ENCODE data around the gene PTPRT. TPM values are rescaled to one million over a fixed set of nuclear protein-coding genes. Genes with fewer than 3 reads are reported as not detected.

The PTPRT gene
- total RNA-seq, 1 experiment from 2014 or later = not detected

- TF ChIP-seq, protein P1, sequence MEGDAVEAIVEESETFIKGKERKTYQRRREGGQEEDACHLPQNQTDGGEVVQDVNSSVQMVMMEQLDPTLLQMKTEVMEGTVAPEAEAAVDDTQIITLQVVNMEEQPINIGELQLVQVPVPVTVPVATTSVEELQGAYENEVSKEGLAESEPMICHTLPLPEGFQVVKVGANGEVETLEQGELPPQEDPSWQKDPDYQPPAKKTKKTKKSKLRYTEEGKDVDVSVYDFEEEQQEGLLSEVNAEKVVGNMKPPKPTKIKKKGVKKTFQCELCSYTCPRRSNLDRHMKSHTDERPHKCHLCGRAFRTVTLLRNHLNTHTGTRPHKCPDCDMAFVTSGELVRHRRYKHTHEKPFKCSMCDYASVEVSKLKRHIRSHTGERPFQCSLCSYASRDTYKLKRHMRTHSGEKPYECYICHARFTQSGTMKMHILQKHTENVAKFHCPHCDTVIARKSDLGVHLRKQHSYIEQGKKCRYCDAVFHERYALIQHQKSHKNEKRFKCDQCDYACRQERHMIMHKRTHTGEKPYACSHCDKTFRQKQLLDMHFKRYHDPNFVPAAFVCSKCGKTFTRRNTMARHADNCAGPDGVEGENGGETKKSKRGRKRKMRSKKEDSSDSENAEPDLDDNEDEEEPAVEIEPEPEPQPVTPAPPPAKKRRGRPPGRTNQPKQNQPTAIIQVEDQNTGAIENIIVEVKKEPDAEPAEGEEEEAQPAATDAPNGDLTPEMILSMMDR (IDR thresholded peaks at IDR 0.05; ENCODE audit: unreplicated experiment) = no peak
- DNase-seq = no peak
- Mint-ChIP-seq H3K4me3 (ENCODE audit: low read depth, unreplicated experiment) (no peak overlapping the region), H3K9me3 (ENCODE audit: low read depth, unreplicated experiment) (no peaks in the 10 kb centered on the region), H3K27ac (ENCODE audit: unreplicated experiment) (no peak overlapping the region), H3K4me1 (ENCODE audit: low read depth, unreplicated experiment) (no peaks in the 10 kb centered on the region), H3K27me3 (ENCODE audit: unreplicated experiment) (peaks cover 79% of the 10 kb centered on the region), H3K36me3 (ENCODE audit: insufficient read depth, unreplicated experiment) (no peaks in the 10 kb centered on the region)
- intact Hi-C loops (cut with micrococcal nuclease; ENCODE audit: unreplicated experiment) = no loop called here
- CTCF ChIA-PET = interaction anchor here (1.1 to 1.2 kb wide), 2 partner anchors 9 to 54 kb away, joined by 3 read pairs; no protein-coding TSS in a partner anchor
- no TSS peak for BruUV-seq (replicated peaks)
Observed at GRCh38 chr20:43046966-43047365, 142.7 kb downstream of the PTPRT start.

DNA sequence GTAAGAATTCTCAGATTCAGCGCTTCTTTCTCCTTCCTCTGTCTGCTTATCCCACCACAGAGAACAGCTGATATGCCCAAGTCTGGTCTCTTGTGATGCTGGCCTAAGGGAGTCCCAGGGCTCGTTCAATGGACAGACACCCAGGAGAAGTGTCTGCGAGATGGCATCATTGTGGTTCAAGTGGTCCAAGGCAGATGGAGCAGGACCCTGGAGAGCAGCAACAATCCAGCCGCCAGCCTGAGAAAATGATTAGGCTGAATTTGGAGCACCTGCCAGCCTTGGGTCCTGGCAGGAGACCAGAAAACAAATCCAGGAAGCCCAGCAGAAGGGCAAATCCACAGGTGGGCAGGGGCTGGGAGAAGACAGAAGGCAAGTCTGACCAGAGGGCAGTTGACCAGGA is 145.8 kb downstream of the PTPRT start:
- Mint-ChIP-seq H3K27me3 (ENCODE audit: unreplicated experiment) (peaks cover 78% of the 10 kb centered on the region), H3K4me3 (ENCODE audit: low read depth, unreplicated experiment) (no peak overlapping the region), H3K36me3 (ENCODE audit: insufficient read depth, unreplicated experiment) (no peaks in the 10 kb centered on the region), H3K4me1 (ENCODE audit: low read depth, unreplicated experiment) (no peaks in the 10 kb centered on the region), H3K27ac (ENCODE audit: unreplicated experiment) (no peak overlapping the region), H3K9me3 (ENCODE audit: low read depth, unreplicated experiment) (no peaks in the 10 kb centered on the region)
- TF ChIP-seq, protein P1 (IDR thresholded peaks at IDR 0.05; ENCODE audit: unreplicated experiment) = no peak
- no peak for DNase-seq
- intact Hi-C loops (cut with micrococcal nuclease; ENCODE audit: unreplicated experiment) = no loop called here
- BruUV-seq (replicated peaks) = no TSS peak
- CTCF ChIA-PET = no interaction called here

GRCh38 chr20:43040427-43040826 is 149.3 kb downstream of the PTPRT start:
- CTCF ChIA-PET = interaction anchor here (0.6 kb wide), 1 partner anchor 144 kb away, joined by 3 read pairs; no protein-coding TSS in a partner anchor
- peaks cover 43% of the 10 kb centered on the region for H3K27me3 Mint-ChIP-seq (ENCODE audit: unreplicated experiment)
- H3K36me3 Mint-ChIP-seq (ENCODE audit: insufficient read depth, unreplicated experiment) = no peaks in the 10 kb centered on the region
- intact Hi-C loops (cut with micrococcal nuclease; ENCODE audit: unreplicated experiment) = no loop called here
- BruUV-seq (replicated peaks) = no TSS peak
- TF ChIP-seq, protein P1 (IDR thresholded peaks at IDR 0.05; ENCODE audit: unreplicated experiment) = no peak
- no peaks in the 10 kb centered on the region for H3K9me3 Mint-ChIP-seq (ENCODE audit: low read depth, unreplicated experiment)
- no peaks in the 10 kb centered on the region for H3K4me1 Mint-ChIP-seq (ENCODE audit: low read depth, unreplicated experiment)
- DNase-seq = peak; percentile 54
- no peak overlapping the region for H3K27ac Mint-ChIP-seq (ENCODE audit: unreplicated experiment)
- no peak overlapping the region for H3K4me3 Mint-ChIP-seq (ENCODE audit: low read depth, unreplicated experiment)

- no TSS peak for BruUV-seq (replicated peaks)
- H3K27me3 Mint-ChIP-seq (ENCODE audit: unreplicated experiment) = peaks cover 45% of the 10 kb centered on the region
Observed at GRCh38 chr20:43037605-43038309, 151.9 kb downstream of the PTPRT start.

More at GRCh38 chr20:43037605-43038309, 151.9 kb downstream of the PTPRT start:
- DNase-seq = no peak
- intact Hi-C loops (cut with micrococcal nuclease; ENCODE audit: unreplicated experiment) = no loop called here
- Mint-ChIP-seq H3K4me1 (ENCODE audit: low read depth, unreplicated experiment) (no peaks in the 10 kb centered on the region), H3K27ac (ENCODE audit: unreplicated experiment) (no peak overlapping the region), H3K4me3 (ENCODE audit: low read depth, unreplicated experiment) (no peak overlapping the region), H3K9me3 (ENCODE audit: low read depth, unreplicated experiment) (no peaks in the 10 kb centered on the region), H3K36me3 (ENCODE audit: insufficient read depth, unreplicated experiment) (no peaks in the 10 kb centered on the region)
- TF ChIP-seq, protein P1 (IDR thresholded peaks at IDR 0.05; ENCODE audit: unreplicated experiment) = no peak
- CTCF ChIA-PET = interaction anchor here (0.6 kb wide), 1 partner anchor 9 kb away, joined by 3 read pairs; no protein-coding TSS in a partner anchor
